Prostate gland (tissue), 2 donors: ENCODE results near the gene TMEM86B.

ENCODE experiments used
- CTCF ChIP-seq, 4 experiments: fragments of 200-600 bp in 2 of 4; fragments of 450-650 bp in 2 of 4; sonication (generic) in 2 of 4; IDR thresholded peaks; 1 replicate in 3 of 4; 2 replicates in 1 of 4; pipeline ENCODE4 v1.5.1; 2016 to 2019; ENCODE audit warnings: antibody characterized with exemption in 4 of 4, mild to moderate bottlenecking in 2 of 4, moderate library complexity in 2 of 4
- POLR2A ChIP-seq: fragments of 450-650 bp; IDR thresholded peaks from one replicate; pipeline ENCODE4 v1.6.1; 2016; ENCODE audit warnings: antibody characterized with exemption, mild to moderate bottlenecking
- POLR2AphosphoS5 ChIP-seq: sonication (generic); formaldehyde crosslinking; IDR thresholded peaks from one replicate; pipeline ENCODE4 v1.6.1; 2017; ENCODE audit warnings: antibody characterized with exemption

DNA sequence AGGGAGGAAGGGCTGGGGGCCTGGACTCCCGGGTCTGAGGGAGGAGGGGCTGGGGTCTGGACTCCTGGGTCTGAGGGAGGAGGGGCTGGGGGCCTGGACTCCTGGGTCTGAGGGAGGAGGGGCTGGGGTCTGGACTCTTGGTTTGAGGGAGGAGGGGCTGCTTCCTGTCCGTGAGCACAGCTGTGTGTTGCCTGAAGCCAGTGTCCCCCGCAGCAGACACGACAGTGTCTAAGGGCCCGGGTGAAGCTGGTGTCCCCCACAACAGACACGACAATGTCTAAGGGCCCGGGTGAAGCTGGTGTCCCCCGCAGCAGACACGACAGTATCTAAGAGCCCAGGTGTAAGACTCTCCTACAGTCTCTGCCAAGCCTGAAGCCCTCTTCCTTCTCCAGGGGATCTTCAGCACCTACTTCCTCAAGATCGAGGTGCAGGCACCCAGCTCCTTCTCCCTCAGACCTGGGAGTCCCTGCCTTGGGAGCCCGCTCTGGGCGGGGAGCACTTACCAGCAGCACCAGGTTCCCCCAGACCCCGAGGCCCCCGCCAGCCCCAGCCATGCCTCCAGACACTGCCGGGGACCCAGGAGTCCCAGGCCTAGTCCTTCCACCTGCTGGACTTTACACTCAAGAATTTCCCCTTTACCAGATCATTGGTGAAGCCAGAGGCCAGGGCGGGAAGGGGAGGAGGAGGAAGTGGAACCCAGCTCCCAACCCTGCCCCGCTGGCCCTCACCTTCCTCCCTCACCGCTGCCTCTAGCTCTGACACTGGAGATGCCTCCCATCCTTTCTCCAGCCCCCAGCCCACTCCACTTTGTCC lies 19.5 kb downstream of the TMEM86B start, which contains the start of gene PTPRH:
- TF ChIP-seq POLR2A (no peak), CTCF (IDR thresholded peaks at IDR 0.05) (no peak), POLR2AphosphoS5 (no peak)
